ENCODE data around the gene KIAA1958.
A peak's percentile ranks its signal among the peaks of the same experiment; 100 is the strongest.

KIAA1958 gene, protein sequence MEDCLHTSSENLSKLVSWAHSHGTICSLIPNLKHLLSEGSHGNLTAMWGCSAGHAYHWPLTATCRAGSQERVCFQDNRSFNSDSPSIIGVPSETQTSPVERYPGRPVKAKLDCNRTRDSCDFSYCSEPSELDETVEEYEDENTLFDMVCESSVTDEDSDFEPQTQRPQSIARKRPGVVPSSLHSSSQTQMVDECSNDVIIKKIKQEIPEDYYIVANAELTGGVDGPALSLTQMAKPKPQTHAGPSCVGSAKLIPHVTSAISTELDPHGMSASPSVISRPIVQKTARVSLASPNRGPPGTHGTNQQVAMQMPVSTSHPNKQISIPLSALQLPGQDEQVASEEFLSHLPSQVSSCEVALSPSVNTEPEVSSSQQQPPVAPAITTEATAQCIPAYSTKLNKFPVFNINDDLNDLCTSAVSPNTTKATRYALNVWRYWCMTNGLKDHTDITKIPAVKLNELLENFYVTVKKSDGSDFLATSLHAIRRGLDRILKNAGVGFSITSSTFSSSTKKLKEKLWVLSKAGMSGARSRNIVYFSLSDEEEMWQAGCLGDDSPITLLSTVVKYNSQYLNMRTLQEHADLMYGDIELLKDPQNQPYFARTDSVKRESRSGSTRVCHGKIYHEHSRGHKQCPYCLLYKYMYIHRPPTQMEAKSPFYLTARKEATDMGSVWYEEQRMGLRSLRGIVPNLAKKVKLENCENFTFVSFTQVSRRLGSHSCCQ

DNA sequence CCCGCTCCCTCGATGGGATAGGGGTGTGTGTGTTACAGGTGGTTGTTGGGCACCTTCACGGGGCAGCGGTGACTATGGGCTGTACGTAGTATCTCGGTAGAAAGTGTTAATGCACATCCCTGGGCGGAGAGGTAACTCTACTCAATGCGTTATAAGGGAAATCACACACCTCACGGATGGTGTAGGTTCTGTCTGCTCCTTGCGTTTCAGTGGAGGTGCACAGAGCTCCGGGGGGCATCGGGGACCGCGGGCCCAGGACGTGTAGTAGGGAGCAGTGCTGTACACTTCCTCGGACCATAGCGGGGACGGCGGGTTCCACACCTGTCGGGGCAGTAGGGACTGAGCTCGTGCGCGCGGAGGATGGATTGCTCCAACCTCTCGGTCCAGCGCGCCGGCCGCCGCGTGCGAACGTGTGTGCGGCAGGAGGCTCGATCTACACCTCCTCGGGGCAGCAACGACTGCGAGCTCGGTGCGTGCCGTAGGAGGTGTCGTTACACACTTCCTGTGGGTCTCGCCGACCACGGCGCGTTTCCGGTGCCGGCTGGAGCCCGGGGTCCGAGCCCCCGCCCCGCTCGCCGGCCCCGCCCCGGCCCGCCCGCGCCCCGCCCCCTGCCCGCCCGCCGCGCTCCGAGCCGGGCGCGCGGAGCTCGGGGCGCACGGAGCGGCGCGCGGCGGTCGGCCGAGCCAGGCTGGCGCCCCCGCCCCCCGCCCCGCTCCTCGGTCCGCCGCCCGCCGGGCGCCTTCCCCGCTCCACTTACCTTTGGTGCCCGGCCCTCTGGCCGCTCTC lies at the start of gene KIAA1958:
TSS of gene KIAA1958 (plus strand) at position 607 of the 787 bp plus-strand sequence. CDS start 87,254 bp downstream, outside the sequence.
- DNase-seq (ENCODE audit: low spot score), result peak; percentile 96

DNA sequence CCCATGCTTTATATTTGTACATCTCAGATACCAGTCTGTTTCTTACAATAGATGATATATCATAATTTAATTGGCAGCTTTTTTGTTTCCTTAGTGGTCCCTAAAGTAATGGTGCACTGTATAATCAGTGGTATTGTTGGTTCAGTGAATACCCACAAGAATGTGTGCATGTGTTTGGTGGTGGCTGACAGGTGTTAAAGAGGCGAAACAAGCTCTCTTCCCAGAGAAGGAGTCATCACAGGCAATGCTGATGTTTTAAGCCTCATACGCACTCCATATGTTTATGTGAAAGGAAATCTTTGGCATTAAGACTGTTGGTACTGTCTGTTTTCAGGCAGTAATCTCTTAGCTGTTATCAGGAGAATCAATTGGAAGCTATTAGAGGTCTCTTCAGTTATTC lies 49.2 kb upstream of the KIAA1958 start:
- DNase-seq (ENCODE audit: low spot score), result no peak

DNA sequence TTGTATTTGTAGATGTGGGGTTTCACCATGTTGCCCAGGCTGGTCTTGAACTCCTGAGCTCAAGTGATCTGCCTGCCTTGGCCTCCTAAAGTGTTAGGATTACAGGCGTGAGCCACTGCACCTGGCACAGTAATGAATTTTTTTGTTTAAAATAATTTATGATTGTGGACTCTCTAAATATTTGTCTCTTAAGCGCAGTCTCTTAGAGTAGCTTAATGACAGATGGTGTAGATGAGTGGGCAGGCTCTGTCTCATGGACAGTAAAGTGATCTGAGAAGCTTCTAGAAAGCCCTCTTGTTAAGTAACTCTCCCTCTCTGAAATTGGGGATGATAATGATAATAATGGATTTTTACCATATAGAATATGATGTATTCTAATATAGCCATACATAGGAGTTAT lies 47.5 kb upstream of the KIAA1958 start:
- DNase-seq (ENCODE audit: low spot score), result no peak

DNA sequence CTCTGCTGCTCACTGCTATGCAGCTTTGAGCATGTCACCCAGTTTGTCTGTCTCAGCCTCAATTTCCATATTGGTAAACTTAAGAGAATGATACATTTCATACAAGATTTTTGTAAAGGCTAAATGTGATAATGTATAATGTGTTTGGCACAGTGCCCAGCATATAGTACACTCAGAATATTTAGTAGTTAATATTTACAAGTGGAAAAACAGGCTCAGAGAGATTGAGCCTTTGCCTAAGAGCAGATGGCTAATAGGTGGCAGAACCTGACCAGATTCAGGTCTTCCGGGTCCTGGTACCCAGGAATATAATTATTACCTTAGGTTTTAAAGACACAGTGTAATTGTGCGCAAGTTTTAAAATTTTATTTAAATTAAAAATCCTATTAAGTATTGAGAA lies 46.8 kb upstream of the KIAA1958 start:
- no peak for DNase-seq (ENCODE audit: low spot score)

DNA sequence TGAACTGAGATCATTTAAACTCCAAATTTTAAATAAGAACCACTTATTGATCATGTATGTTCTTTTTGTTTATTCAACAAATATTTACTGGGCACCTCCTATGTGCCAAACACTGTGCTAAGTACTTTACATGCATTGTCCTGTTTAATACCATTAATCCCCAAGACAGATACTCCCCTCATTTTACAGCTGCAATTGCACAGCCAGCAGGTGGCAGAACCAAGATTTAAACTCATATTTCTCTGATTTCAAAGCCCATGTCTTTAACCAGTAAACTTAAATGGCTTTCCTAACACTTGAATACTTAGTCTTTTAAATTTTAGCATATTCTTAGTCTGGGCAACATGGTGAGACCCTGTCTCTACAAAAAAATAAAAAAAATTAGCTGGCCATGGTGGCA lies 43.4 kb upstream of the KIAA1958 start:
- DNase-seq (ENCODE audit: low spot score), result peak; percentile 27

DNA sequence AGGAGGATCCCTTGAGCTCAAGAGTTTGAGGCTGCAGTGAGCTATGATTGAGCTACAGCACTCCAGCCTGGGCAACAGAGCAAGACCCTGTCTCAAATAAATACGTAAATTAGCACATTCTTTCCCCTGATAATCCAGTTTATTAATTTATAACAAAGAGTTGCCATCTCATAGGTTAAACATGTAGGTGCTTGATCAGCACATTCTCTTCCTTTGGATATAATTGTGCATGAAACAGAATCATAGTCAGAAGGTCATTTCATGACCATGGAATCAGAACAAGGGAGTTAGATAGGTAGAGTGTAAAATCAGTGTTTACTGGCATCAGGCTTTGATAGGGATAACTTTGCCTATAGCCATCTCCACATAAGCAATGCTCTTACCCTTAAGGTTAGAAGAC lies 43.0 kb upstream of the KIAA1958 start:
- no peak for DNase-seq (ENCODE audit: low spot score)

DNA sequence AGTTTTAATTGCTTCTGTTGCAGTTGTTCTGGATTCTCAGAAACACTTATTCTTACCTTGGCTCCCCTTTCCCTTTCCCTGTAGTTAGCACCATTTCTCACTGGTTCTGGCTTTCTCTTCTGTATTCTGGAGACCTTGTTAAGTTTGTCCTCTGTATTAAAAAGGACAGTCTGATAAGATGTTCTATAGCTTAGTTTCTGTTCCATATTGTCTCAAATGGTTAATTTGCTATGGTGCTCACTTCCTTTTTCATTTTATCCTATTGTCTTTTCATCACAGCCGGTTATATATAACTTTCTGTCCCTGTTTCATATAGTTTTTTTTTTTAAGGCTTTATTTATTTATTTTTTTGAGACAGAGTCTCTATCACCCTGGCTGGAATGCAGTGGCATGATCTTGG lies 41.4 kb upstream of the KIAA1958 start:
- no peak for DNase-seq (ENCODE audit: low spot score)

DNA sequence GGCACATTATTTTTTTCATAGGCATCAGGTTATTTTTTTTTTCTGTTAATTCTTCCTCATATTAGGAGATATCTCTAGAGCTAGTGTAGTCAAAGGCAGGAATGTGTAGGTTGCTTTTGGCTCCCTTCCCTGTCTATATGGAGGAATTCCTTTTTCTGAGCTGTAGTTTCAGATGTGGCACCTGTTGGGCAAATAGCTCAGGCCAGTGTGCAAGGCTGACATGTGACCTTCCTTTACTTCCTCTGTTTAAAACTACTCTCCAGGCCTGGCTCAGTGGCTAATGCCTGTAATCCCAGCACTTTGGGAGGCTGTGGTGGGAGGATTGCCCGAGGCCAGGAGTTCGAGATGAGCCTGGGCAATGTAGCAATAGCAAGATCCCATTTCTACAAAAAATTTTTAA lies 40.5 kb upstream of the KIAA1958 start:
- no peak for DNase-seq (ENCODE audit: low spot score)

DNA sequence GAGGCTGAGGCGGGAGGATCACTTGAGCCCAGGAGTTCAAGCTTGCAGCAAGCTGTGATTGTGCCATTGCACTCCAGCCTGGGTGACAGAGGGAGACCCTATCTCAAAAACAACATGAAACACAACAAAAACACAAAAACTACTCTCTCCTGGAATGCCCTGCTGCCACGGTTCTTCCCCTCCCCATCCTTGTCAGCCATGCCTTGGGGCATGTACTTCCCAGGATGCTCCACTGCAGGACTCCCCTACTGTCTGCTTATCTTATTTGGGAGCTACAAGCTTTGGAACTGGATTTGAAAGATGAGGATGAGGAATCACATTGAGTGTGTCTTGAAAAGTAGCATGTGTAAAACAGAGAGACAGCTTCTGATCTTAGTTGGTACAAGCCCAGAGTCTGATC lies 40.1 kb upstream of the KIAA1958 start:
- no peak for DNase-seq (ENCODE audit: low spot score)

DNA sequence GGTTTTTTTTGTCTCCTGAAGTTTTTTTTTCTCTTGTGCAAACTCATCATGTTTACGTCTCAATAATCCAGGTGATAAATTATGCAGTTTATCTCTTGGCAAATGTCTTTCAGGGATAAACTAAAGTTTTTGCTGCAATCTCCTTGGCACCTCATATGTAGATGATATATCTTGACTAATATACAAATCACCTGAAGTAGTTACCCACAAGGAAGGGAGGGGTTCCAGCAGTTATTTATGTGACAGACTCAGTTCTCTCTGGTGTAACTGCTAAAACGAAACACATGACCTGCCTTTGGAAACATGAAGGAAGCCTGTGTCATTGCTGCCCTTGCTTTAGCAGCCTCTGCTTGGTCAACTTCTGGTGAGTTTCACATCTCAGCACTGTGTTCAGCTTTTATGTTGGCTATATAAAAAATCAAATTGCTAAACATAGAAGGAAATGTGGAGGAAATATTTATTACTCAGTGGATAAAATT lies 39.3 kb upstream of the KIAA1958 start:
- DNase-seq (ENCODE audit: low spot score), result peak; percentile 63

DNA sequence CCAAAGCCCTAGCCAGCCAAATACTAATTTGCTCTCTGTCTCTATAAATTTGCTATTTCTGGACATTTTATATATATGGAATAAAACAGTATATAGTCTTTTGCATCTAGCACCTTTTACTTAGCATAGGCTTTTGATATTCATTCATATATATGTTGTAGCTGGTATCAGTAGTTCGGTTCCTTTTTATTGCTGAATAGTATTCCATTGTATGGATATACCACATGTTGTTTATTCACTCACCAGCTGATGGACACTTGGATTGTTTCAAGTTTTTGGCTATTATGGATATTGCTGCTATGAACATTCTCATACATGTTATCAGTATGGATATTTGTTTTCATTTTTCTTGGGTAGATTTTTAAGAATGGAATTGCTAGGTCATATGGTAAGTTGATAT lies 23.8 kb upstream of the KIAA1958 start:
- DNase-seq (ENCODE audit: low spot score), result no peak

DNA sequence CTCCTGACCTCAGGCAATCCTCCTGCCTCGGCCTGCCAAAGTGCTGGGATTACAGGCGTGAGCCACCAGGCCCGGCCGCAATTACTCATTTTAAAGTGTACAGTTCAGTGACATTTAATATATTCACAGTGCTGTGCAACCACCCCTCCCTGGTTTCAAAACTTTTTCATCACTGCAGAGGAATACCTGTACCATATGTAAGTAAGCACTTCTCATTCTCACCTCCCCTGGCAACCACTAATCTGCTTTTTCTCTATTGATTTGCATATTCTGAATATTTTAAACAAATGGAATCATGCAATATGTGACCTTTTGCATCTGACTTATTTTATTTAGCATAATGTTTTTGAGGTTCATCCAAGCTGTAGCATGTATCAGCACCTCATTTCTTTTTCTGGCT lies 21.3 kb upstream of the KIAA1958 start:
- DNase-seq (ENCODE audit: low spot score), result no peak

DNA sequence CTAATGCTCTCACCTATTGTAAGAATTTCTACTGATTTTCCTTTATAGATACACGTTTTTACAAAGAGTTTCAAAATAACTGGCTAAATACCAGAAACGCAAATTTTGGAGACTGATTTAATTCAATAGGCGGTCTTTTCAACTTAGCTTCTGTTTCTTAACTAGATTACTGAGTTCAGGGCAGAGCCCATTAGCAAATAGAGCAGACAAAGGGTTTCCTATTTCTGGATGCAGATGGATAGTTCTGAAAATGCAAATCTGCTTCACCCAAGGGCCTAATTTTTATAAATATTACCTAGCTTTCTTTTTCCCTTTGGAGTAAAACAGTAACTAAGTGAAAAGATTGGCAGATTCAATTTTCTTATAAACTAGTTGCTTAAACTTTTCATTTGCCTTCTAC lies 13.6 kb upstream of the KIAA1958 start:
- DNase-seq (ENCODE audit: low spot score), result no peak

DNA sequence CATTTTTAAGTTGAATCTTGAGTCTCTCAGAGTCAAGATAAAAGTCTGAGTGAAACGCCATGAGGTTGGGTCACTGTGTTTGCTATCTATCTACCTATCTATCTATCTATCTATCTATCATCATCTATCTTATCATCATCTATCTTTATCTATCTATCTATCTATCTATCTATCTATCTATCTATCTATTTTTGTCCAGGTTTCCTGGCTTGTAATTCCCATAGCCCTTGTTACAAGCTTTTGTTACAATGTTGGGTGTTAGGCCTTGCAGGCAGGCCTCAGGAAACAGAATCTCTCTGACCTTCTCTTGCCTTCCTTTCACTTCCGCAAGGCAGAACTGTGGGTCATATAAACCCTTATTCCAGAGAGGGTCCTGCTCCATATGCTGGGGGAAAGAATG lies 12.6 kb upstream of the KIAA1958 start:
- DNase-seq (ENCODE audit: low spot score), result no peak

DNA sequence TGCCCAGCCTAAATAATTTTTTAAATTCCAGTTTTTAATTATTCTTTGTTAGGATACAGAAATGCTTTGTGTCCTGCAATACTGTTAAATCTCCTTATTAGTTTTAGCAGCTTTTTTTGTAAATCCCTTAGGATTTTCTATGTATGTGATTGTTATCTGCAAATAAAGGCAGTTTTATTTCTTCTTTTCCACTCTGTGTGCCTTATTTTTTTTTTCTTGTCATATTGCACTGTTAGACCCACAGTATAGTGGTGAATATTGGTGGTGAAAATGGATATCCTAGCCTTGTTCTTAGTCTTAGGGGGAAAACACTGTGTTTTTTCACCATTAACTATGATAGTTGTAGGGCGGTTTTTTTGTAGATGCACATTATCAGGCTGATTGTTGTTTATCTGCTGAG lies 11.3 kb upstream of the KIAA1958 start:
- DNase-seq (ENCODE audit: low spot score), result no peak

DNA sequence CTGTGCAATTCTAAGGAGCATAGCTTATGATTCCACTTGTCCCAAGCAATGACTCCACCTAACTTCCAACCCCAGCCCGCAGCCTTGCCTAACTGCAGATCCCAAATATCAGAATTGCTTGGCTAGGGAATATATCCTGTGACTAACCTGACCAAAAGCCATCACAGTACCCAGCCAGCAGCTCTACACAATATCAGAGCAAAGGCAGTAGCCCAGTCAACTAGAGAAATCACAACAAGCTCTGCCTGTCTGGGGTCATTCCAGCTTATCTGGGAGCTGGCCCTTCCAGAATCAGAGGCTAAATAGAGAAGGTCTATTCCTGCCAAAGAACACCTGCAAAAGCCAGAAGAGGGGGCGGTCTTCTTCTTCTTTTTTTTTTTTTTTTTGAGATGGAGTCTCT lies 9.3 kb upstream of the KIAA1958 start:
- DNase-seq (ENCODE audit: low spot score), result no peak

DNA sequence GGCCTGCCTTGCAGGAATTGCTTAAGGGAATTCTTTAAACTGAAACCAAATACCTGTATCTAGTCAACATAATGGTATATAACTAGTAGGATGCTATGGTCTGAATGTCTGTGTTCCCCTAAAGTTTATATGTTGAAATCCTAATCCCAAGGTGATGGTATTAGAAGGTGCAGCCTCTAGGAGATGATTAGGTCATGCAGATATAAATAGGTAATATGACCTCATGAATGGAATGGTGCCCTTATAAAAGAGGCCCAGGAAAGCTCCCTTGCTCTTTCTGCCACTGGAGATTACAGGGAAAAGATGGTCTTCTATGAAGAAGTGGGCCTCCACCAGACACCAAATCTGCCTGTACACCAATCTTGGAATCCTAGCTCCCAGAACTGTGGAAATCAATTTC lies 7.4 kb upstream of the KIAA1958 start:
- no peak for DNase-seq (ENCODE audit: low spot score)

DNA sequence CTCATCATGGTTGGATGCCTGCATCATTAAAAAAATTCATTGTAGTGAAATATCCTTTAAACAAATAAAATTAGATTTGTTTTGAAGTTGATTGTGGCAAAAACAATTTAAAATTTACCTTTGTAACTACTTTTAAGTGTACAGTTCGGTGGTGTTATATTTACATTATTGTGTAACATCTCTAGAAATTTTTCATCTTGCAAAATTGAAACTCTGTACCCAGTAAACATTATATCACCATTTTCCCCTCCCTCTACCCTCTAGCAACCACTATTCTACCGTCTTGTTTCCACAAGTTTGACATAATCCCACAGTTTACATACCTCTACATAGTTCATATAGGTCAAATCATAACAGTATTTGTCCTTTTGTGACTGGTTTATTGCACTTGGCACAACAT lies 2.0 kb upstream of the KIAA1958 start:
- DNase-seq (ENCODE audit: low spot score), result no peak

DNA sequence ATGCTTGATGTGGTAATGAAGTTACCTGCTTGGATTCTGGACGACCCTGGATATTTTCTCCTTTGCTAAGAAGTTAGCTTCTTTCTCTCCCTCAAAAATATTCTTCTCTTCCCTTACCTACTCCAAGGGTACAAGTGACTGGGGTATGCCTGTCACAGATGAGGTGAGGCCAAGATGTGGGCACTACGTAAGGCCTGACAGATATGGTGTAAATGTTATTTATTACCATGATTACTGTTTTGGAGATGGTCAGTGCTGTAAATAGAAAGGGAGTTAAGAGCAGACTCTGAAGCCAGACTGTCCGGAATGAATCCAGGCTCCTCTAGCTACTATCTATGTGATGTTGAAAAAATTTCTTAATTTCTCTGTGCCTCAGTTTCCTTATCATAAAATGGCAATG lies 1.1 kb upstream of the KIAA1958 start:
- no peak for DNase-seq (ENCODE audit: low spot score)

DNA sequence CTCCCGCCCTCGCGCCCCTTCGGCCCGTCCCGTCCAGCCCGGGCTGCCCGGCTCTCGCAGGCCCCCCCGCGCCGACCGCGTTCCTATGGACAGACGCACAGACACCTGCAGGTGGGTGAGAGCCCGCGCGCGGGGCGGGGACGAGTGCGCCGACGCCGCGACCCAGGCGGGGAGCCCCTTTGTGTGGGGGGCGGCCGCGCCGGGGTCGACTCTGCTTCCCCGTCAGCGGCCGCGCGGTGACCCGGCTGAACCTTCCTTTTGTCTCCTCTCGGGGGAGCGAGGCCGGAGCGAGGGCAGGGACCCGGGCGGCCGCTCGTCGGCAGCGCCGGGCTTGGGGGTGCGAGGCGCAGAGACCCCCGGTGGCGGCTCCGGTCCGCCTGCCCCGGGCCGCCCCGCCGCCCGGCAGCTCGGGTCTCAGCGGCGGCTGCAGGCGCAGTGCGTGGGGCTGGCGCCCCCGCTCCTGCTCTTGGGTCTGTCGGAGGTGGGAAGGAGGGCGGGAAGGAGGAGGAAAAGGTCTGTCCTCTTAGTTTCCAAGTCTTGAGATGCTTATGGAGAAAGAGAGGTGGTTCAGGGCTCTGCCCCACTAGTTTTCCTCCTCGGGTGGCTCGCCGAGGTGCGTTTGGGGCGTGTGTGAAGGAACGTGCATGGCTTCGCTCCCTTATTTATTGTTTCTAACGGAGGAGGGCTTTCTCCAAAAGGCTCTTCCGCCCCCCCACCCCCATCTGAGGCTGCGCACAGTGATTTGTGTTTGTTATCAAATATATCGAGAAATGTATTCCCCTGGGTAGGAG lies 576 bp downstream of the KIAA1958 start:
- peak; percentile 69 for DNase-seq (ENCODE audit: low spot score)

DNA sequence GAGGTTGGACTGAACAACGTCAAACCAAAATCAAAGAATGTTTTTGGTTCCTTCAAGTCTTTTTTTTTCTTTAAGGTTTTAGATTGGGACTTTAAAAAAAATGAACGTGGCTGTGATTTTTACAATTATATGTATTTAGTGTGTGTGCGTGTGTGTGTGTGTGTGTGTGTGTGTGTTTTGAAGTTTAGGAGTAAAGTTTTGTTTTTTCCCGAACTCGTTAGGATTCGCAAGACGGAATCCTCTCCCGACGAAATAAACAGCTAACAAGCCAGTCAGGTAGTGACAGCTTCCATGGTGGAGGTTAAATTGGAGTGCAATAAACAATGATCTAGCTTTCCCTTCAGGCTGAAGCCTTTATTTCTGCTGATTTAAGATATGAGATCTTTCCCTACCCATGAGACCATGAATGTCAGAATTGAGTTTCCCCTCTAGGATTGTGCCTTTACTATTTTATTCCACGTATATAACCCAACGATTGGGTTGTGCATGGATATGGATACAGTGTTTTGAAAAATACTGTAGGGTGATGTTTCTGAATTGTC lies 1.2 kb downstream of the KIAA1958 start:
- no peak for DNase-seq (ENCODE audit: low spot score)

All from GM03348 (cell line).